Skeletal muscle tissue (tissue), 4 donors: Measurements from ENCODE around the gene ARHGEF5. TPM values are rescaled to one million over a fixed set of nuclear protein-coding genes. Genes with fewer than 3 reads are reported as not detected.
"Not testable (repeated sequence)": the region's sequence is repeated elsewhere in the genome, so short reads cannot be mapped to it uniquely, and the experiment has no call there.

Experiments
- H3K27ac ChIP-seq: one replicate; pipeline ENCODE4 v1.7.0; 2013; ENCODE audit warnings: mild to moderate bottlenecking, low read depth, low read length, inconsistent platforms
- H3K27me3 ChIP-seq, 3 donors: one replicate each; pipeline ENCODE4 v1.7.0; 2013; ENCODE audit warnings: low read length in 3 of 3; ENCODE audit not compliant: control insufficient read depth in 3 of 3, insufficient read depth in 3 of 3
- H3K36me3 ChIP-seq, 3 donors: one replicate each; pipeline ENCODE4 v1.7.0; 2013; ENCODE audit warnings: low read length in 3 of 3; ENCODE audit not compliant: control insufficient read depth in 3 of 3, insufficient read depth in 3 of 3
- H3K4me1 ChIP-seq, 3 donors: one replicate each; pipeline ENCODE4 v1.7.0; 2013; ENCODE audit warnings: low read length in 3 of 3, mild to moderate bottlenecking in 3 of 3; ENCODE audit not compliant: control insufficient read depth in 3 of 3, insufficient read depth in 3 of 3
- H3K4me3 ChIP-seq, 3 donors: one replicate each; pipeline ENCODE4 v1.7.0; 2013; ENCODE audit warnings: low read length in 3 of 3
- H3K9ac ChIP-seq, 3 donors: one replicate each; pipeline ENCODE4 v1.7.0; 2013; ENCODE audit warnings: low read length in 3 of 3, mild to moderate bottlenecking in 3 of 3, moderate library complexity in 2 of 3, low read depth in 1 of 3
- H3K9me3 ChIP-seq, 3 donors: one replicate each; pipeline ENCODE4 v1.7.0; 2013; ENCODE audit warnings: low read length in 3 of 3; ENCODE audit not compliant: control insufficient read depth in 3 of 3
- total RNA-seq: library from RNA; depleted of rRNA; stranded (reverse); fragments of >200 nt; gene quantifications from one replicate; pipeline ENCODE4 v1.2.3, GENCODE V29; 2014
- donor health status: Osteomylitis.

The ARHGEF5 gene
- total RNA-seq, 1 donor from 2014 or later = 0.52 TPM

- Histone ChIP-seq H3K4me3 (no peak overlapping the region), H3K9me3 (no peaks in the 10 kb centered on the region), H3K36me3 (no peaks in the 10 kb centered on the region), H3K27ac (no peak overlapping the region), H3K4me1 (no peaks in the 10 kb centered on the region), H3K9ac (no peak overlapping the region), H3K27me3 (peaks cover 0 to 6% (median 0%) of the 10 kb centered on the region in 3 donors)
These were observed 60.7 kb downstream of the ARHGEF5 start for GRCh38 chr7:144415858-144416257.

- Histone ChIP-seq H3K27ac (no peak overlapping the region), H3K9me3 (no peaks in the 10 kb centered on the region), H3K4me1 (no peaks in the 10 kb centered on the region), H3K27me3 (peaks cover 0 to 6% (median 0%) of the 10 kb centered on the region in 3 donors), H3K4me3 (no peak overlapping the region), H3K36me3 (no peaks in the 10 kb centered on the region), H3K9ac (no peak overlapping the region)
These were observed 61.1 kb downstream of the ARHGEF5 start for GRCh38 chr7:144416341-144416740.

- H3K36me3 ChIP-seq, H3K27ac ChIP-seq, H3K9me3 ChIP-seq: not testable (repeated sequence)
These were observed 63.7 kb downstream of the ARHGEF5 start for GRCh38 chr7:144418931-144419330.

GRCh38 chr7:144427539-144427938 lies 72.3 kb downstream of the ARHGEF5 start:
- H3K9ac ChIP-seq, H3K9me3 ChIP-seq, H3K27ac ChIP-seq, H3K27me3 ChIP-seq, H3K4me1 ChIP-seq, H3K4me3 ChIP-seq, H3K36me3 ChIP-seq: not testable (repeated sequence)

More at GRCh38 chr7:144418931-144419330, 63.7 kb downstream of the ARHGEF5 start:
- H3K4me1 ChIP-seq, H3K9ac ChIP-seq, H3K27me3 ChIP-seq, H3K4me3 ChIP-seq: not testable (repeated sequence)

- no peaks in the 10 kb centered on the region for H3K36me3 ChIP-seq
- H3K27me3 ChIP-seq = no peaks in the 10 kb centered on the region
- H3K9me3 ChIP-seq = peaks cover 0 to 2% (median 0%) of the 10 kb centered on the region in 3 donors
- H3K4me1 ChIP-seq = no peaks in the 10 kb centered on the region
- no peak overlapping the region for H3K27ac ChIP-seq
- H3K4me3 ChIP-seq = no peak overlapping the region
- H3K9ac ChIP-seq = no peak overlapping the region
These were observed 73.2 kb downstream of the ARHGEF5 start for GRCh38 chr7:144428431-144428830.

Other genes starting within 250 kb of the ARHGEF5 start
- gene OR2A2, start 245.8 kb upstream of the ARHGEF5 start, total RNA-seq = not detected
- not detected for gene OR2A14, start 232.2 kb upstream of the ARHGEF5 start, total RNA-seq
- gene CTAGE4, start 171.9 kb upstream of the ARHGEF5 start, total RNA-seq = not detected
- gene ARHGEF35, start 159.6 kb upstream of the ARHGEF5 start, total RNA-seq = 1.6 TPM
- under 0.01 TPM for gene OR2A42, start 115.8 kb upstream of the ARHGEF5 start, total RNA-seq
- gene OR2A7, start 90.6 kb upstream of the ARHGEF5 start, total RNA-seq = not detected
- not detected for gene CTAGE8, start 86.1 kb upstream of the ARHGEF5 start, total RNA-seq
- under 0.01 TPM for gene OR2A1, start 43.0 kb upstream of the ARHGEF5 start, total RNA-seq
- not detected for gene NOBOX, start 48.3 kb downstream of the ARHGEF5 start, total RNA-seq